HCT116 (cell line): ENCODE results near the gene SLC15A3. TPM values are rescaled to one million over a fixed set of nuclear protein-coding genes. Genes with fewer than 3 reads are reported as not detected.

Experiments used
- ATAC-seq: fragments of 200-7000 bp; cut with Tn5 transposase; 2 replicates; pipeline ENCODE4 v1.9.1; 2020; ENCODE audit warnings: mild to moderate bottlenecking, moderate library complexity
- BruUV-seq: library from RNA; stranded (reverse); fragments of 400-500 nt; replicated peaks from 2 replicates; lab custom pipeline; 2021; lab: Mats Ljungman, UMichigan
- CTCF ChIA-PET: fragments of 300-600 bp; sonication (Branson Sonifier 250); formaldehyde crosslinking; loops from one replicate; lab custom pipeline; 2021; ENCODE audit warnings: antibody characterized with exemption; lab: Charles Lee
- POLR2A ChIA-PET: fragments of 300-600, 350-600 bp; sonication (Branson Sonifier 250); formaldehyde crosslinking; loops from one replicate; lab custom pipeline; 2021; ENCODE audit warnings: antibody characterized with exemption; lab: Charles Lee
- RAD21 ChIA-PET, 2 experiments: fragments of 300-600 bp; sonication (Branson Sonifier 250); formaldehyde crosslinking; loops; one replicate each; lab custom pipeline; 2023; ENCODE audit warnings: low total read pairs in 2 of 2; ENCODE audit not compliant: uncharacterized antibody in 2 of 2, unreplicated experiment in 2 of 2, low non-redundant PET in 1 of 2; lab: Charles Lee
- DNase-seq: peaks from one replicate; pipeline ENCODE4 v3.0.0-alpha.2; 2010; ENCODE audit warnings: low read depth, low spot score
- H2AFZ ChIP-seq: fragments of 200-600 bp; shearing (Covaris generic), sonication (generic); 2 replicates; pipeline ENCODE4 v1.6.1; 2017; ENCODE audit warnings: low read depth, mixed run types, mixed read lengths, antibody characterized with exemption, low read length; ENCODE audit not compliant: poor library complexity, severe bottlenecking
- H3K27ac ChIP-seq: 2 replicates; pipeline ENCODE4 v1.5.1; 2012; ENCODE audit warnings: low read depth, low read length
- H3K27me3 ChIP-seq: fragments of 200-600 bp; sonication (generic); 2 replicates; pipeline ENCODE4 v1.6.1; 2016; ENCODE audit warnings: mixed run types, low read length, mixed read lengths; ENCODE audit not compliant: insufficient read depth
- H3K36me3 ChIP-seq, 2 experiments: fragments of 200-500 bp in 1 of 2; fragments of 200-600 bp in 1 of 2; sonication (Bioruptor generic) in 1 of 2; sonication (generic) in 1 of 2; 2 replicates each; pipeline versions ENCODE4 v1.5.1 to v1.6.1; 2014 to 2016; ENCODE audit warnings: low read length in 2 of 2, inconsistent platforms in 1 of 2, mixed read lengths in 1 of 2, mixed run types in 1 of 2; ENCODE audit not compliant: insufficient read depth in 2 of 2, control insufficient read depth in 1 of 2
- H3K4me1 ChIP-seq, 2 experiments: fragments of 200-600 bp in 1 of 2; sonication (generic) in 1 of 2; 2 replicates each; pipeline versions ENCODE4 v1.5.1 to v1.6.1; 2012 to 2017; ENCODE audit warnings: low read length in 2 of 2, inconsistent platforms in 1 of 2, mild to moderate bottlenecking in 1 of 2, mixed read lengths in 1 of 2, mixed run types in 1 of 2, moderate library complexity in 1 of 2; ENCODE audit not compliant: insufficient read depth in 2 of 2, control insufficient read depth in 1 of 2
- H3K4me2 ChIP-seq: fragments of 200-600 bp; sonication (generic); 2 replicates; pipeline ENCODE4 v1.6.1; 2017; ENCODE audit warnings: mixed run types, low read length, mixed read lengths
- H3K4me3 ChIP-seq, 2 experiments: fragments of 200-600 bp in 1 of 2; sonication (generic) in 1 of 2; replicated peaks in 1 of 2; 2 replicates each; pipeline ENCODE4 v1.5.1; 2011 to 2016; ENCODE audit warnings: low read length in 2 of 2, control low read depth in 1 of 2, low read depth in 1 of 2, mild to moderate bottlenecking in 1 of 2, mixed read lengths in 1 of 2, mixed run types in 1 of 2
- H3K79me2 ChIP-seq: fragments of 200-600 bp; sonication (generic); 2 replicates; pipeline ENCODE4 v1.6.1; 2017; ENCODE audit warnings: mild to moderate bottlenecking, mixed run types, low read length, moderate library complexity, mixed read lengths; ENCODE audit not compliant: insufficient read depth
- H3K9ac ChIP-seq: fragments of 200-600 bp; sonication (generic); 2 replicates; pipeline ENCODE4 v1.6.1; 2016; ENCODE audit warnings: low read length, mixed read lengths
- H3K9me2 ChIP-seq: fragments of 200-600 bp; sonication (generic), shearing (Covaris generic); 2 replicates; pipeline ENCODE4 v1.6.1; 2017; ENCODE audit warnings: mixed run types, mild to moderate bottlenecking, moderate library complexity; ENCODE audit not compliant: insufficient read depth
- H3K9me3 ChIP-seq, 2 experiments: fragments of 200-500 bp in 1 of 2; fragments of 200-600 bp in 1 of 2; sonication (Bioruptor generic) in 1 of 2; sonication (generic) in 1 of 2; 2 replicates each; pipeline ENCODE4 v1.6.1; 2014 to 2017; ENCODE audit warnings: low read length in 2 of 2, mixed read lengths in 2 of 2, inconsistent platforms in 1 of 2, low read depth in 1 of 2, mild to moderate bottlenecking in 1 of 2, mixed run types in 1 of 2, moderate library complexity in 1 of 2; ENCODE audit not compliant: control insufficient read depth in 1 of 2, insufficient read depth in 1 of 2
- H4K20me1 ChIP-seq: fragments of 200-600 bp; sonication (generic), shearing (Covaris generic); 2 replicates; pipeline ENCODE4 v1.6.1; 2017; ENCODE audit warnings: mixed run types, mild to moderate bottlenecking, moderate library complexity; ENCODE audit not compliant: insufficient read depth
- EGR1 ChIP-seq: IDR thresholded peaks from 2 replicates; pipeline ENCODE4 v1.6.1; 2012; ENCODE audit warnings: low read depth
- ELF1 ChIP-seq: IDR thresholded peaks from 2 replicates; pipeline ENCODE4 v1.6.1; 2012; ENCODE audit warnings: low read depth, borderline replicate concordance
- EZH2 ChIP-seq: fragments of 200-600 bp; sonication (generic); IDR thresholded peaks from 2 replicates; pipeline ENCODE4 v1.6.1; 2017; ENCODE audit warnings: antibody characterized with exemption, mixed run types
- EZH2phosphoT487 ChIP-seq: fragments of 200-600 bp; IDR thresholded peaks from 2 replicates; pipeline ENCODE4 v1.6.1; 2018; ENCODE audit warnings: antibody characterized with exemption, borderline replicate concordance
- JUND ChIP-seq: IDR thresholded peaks from 2 replicates; pipeline ENCODE4 v1.6.1; 2012
- POLR2A ChIP-seq: IDR thresholded peaks from 2 replicates; pipeline ENCODE4 v1.7.0; 2011; ENCODE audit warnings: borderline replicate concordance; ENCODE audit not compliant: insufficient read depth, insufficient read length; ENCODE audit errors: extremely low read depth
- POLR2AphosphoS5 ChIP-seq: IDR thresholded peaks from 2 replicates; pipeline ENCODE4 v1.6.1; 2011; ENCODE audit warnings: mild to moderate bottlenecking, low read depth, low read length, moderate library complexity
- TCF7L2 ChIP-seq: IDR thresholded peaks from 2 replicates; pipeline ENCODE4 v1.7.0; 2011; ENCODE audit warnings: borderline replicate concordance, inconsistent platforms; ENCODE audit not compliant: insufficient read depth, insufficient read length; ENCODE audit errors: extremely low read depth
- intact Hi-C: fragments of 100-400 bp; cut with micrococcal nuclease; formaldehyde crosslinking; loops from 2 replicates; pipeline ENCODE4 v1.10.0; 2022
- total RNA-seq: library from RNA; stranded (reverse); gene quantifications from one replicate; pipeline ENCODE4 v1.2.1, GENCODE V29; 2021; ENCODE audit not compliant: unreplicated experiment

SLC15A3 gene
- total RNA-seq, 1 experiment from 2014 or later, result not detected

DNA sequence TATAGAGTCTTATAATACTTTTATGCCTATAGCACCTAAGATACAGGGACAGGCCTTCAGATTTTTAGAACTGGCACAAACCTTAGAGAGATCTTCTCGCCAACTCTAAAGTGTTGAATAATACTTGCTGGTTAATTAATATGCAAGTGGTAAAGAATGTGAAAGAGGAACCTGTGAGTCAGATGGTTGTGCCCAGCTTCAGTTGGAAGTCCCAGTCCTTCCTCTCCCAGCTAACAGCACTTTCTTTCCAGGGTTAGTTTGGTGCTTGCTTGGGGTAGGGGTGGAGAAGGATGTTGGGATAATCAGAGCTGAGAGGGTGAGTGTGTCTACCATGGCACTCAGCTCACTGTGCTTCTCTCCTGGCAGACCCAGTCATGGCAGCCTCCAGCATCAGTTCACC is 32.7 kb downstream of the SLC15A3 start (continued):
- TF ChIP-seq ELF1, result no peak
- TF ChIP-seq EGR1, result no peak
- no peak for TF ChIP-seq POLR2AphosphoS5
- TF ChIP-seq POLR2A, result no peak
- no peak for TF ChIP-seq EZH2
- TF ChIP-seq EZH2phosphoT487, result no peak
- no peak for TF ChIP-seq TCF7L2
- no peak for TF ChIP-seq JUND

DNA sequence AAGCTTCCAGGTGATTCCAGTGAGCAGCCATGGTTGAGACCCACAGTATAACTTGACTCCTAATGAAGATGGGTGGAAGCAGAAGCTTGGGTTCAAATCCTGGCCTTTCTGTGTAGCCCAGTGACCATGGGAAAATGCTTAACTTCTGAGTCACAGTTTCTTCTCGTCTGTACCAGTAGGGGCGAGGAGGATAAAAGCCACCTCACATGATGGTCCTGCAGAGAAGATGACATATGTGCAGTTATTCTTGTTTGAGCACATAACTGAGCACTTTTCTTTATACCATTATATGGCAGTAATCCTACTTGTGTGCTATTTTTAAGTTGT is 33.1 kb downstream of the SLC15A3 start:
- Histone ChIP-seq H3K27me3 (no peaks in the 10 kb centered on the region), H2AFZ (no peak overlapping the region), H3K9me2 (no peaks in the 10 kb centered on the region), H3K36me3 (peaks cover 9 to 23% of the 10 kb centered on the region in 2 experiments; a peak in 2 of 4 replicates), H3K4me2 (peak overlapping the region; percentile 61), H3K4me1 (peaks cover 29 to 65% of the 10 kb centered on the region in 2 experiments), H4K20me1 (no peaks in the 10 kb centered on the region; the same call in 1 of the 2 replicates), H3K27ac (no peak overlapping the region), H3K4me3 (no peak overlapping the region), H3K9me3 (no peaks in the 10 kb centered on the region), H3K79me2 (peaks cover 57% of the 10 kb centered on the region), H3K9ac (peak overlapping the region; percentile 9; the same call in 1 of the 2 replicates)
- ChIA-PET CTCF (interaction anchor here (1.4 kb wide), 1 partner anchor 20 kb away, joined by 6 read pairs; no protein-coding TSS in a partner anchor), RAD21 (no interaction called here), POLR2A (no interaction called here)
- no peak for TF ChIP-seq JUND
- DNase-seq, result no peak
- BruUV-seq, result no TSS peak
- ATAC-seq, result no peak
- intact Hi-C loops, result loop anchor here (10.0 kb wide), 1 partner anchor 266 kb away; no protein-coding TSS in a partner anchor
